ENCODE measurements around the gene RTL10. TPM values are rescaled to one million over a fixed set of nuclear protein-coding genes. Genes with fewer than 3 reads are reported as not detected.

Gene RTL10
- total and polyA plus RNA-seq, 2 of the 4 experiments (the other 2 are of a cell fraction) = 8.6 to 12.1 TPM

DNA sequence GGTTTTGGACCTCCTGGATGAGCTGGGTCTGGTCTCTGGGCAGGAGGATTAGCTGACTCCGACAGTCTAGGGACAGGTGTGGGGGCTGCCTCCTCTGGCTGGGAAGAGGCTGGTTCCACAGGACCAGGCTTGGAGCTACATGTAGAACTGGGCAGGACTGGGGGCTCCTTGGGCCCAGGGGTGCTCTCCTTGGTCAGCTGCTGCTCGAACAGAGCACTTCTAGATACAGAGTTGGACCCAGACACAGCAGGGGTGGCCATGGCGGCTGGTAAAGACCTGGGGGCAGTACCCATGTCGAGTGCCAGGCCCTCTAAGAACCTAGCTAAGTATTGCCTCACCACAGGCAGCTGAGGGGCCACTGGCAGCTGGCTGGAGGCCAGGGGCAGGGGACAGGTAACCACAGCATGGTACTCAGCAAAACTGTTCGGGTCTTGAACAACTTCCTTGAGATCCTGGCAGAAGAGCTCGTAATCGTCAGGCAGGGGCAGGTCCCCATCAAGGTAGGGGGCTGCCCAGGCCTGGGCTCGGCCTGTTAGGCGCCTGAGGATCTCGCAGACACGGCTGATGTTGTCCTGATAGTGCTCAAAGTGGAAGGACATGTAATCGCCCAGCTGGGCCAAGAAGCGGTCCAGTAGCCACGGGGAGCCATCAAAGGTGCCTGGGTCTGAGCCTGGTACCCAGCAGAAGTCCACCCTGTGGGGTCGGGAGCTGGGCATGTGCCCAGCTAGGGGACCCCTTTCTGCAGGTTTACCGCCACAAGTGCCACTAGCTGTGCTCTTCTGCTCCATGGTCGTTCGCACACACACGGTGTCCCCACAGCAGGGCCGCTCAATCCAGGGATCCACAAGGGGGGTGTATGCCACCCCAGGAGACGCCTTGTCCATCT lies 3.1 kb downstream of the RTL10 start (continued):
- TF ChIP-seq POLR2A (IDR thresholded peaks at IDR 0.05; ENCODE audit: low read depth, low read length) = no peak

DNA sequence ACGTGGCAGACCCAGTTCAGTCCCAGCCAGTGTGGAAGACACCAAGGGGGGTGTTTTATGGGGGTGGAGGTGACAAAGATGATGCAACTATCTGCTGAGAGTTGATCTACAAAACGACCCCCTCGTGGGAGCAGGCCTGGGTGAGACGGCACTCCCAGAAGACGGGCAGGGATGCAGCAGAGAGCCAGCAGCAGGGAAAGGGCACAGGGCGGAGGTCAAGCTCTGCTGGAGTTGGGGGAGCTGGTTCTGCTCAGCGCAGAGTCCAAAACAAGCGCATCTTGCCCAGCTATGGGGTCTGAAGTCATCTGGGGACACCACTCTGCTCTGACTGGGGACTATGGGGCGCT lies 3.9 kb downstream of the RTL10 start:
- H2AK9ac ChIP-seq (replicated peaks; ENCODE audit: low read depth, low read length, poor library complexity) = no peak overlapping the region
- no peak overlapping the region for H3K9ac ChIP-seq (ENCODE audit: low read depth, low read length)
- peaks cover 33% of the 10 kb centered on the region for H3K9me1 ChIP-seq (ENCODE audit: insufficient read depth, low read length)
- H3K23ac ChIP-seq (ENCODE audit: low read depth, low read length) = no peak overlapping the region
- H4K5ac ChIP-seq (ENCODE audit: low read depth, low read length) = no peak overlapping the region
- no peak overlapping the region for H3K56ac ChIP-seq (ENCODE audit: extremely low read depth, insufficient read depth, low read length)
- H2BK120ac ChIP-seq (ENCODE audit: low read depth, low read length) = no peak overlapping the region
- H3K14ac ChIP-seq (replicated peaks; ENCODE audit: low read depth, low read length) = no peak overlapping the region
- H3K4me3 ChIP-seq (ENCODE audit: insufficient read depth, low read depth, low read length) = no peak overlapping the region
- H2BK5ac ChIP-seq (ENCODE audit: low read depth, low read length, poor library complexity, severe bottlenecking) = no peak overlapping the region
- no peak overlapping the region for H3K18ac ChIP-seq (ENCODE audit: low read depth, low read length)
- H3K79me1 ChIP-seq (ENCODE audit: low read depth in 1 of 2, low read length in 2 of 2) = peaks cover 32 to 92% of the 10 kb centered on the region in 2 experiments
- ChIA-PET CTCF (no interaction called here), POLR2A (ENCODE audit: unreplicated experiment) (no interaction called here)
- no TSS peak for BruUV-seq (replicated peaks)
- in situ Hi-C loops (cut with MboI; ENCODE audit: low sequenced_read_pairs) (no loop called here), intact Hi-C loops (cut with micrococcal nuclease) (loop anchor here (5.0 kb wide), 1 partner anchor 118 kb away; no protein-coding TSS in a partner anchor), dilution Hi-C loops (cut with HindIII; ENCODE audit: low sequenced_read_pairs, unreplicated experiment) (no loop called here)
- H2BK20ac ChIP-seq (ENCODE audit: low read depth, low read length) = no peak overlapping the region
- peaks cover 14% of the 10 kb centered on the region for H3K4me1 ChIP-seq (ENCODE audit: control insufficient read depth, insufficient read depth, low read length)
- H2AFZ ChIP-seq (replicated peaks; ENCODE audit: low read length, poor library complexity) = no peak overlapping the region
- H4K8ac ChIP-seq (ENCODE audit: low read depth in 2 of 2, low read length in 2 of 2) = no peak overlapping the region
- H3K4me2 ChIP-seq (ENCODE audit: low read depth, low read length) = no peak overlapping the region
- DNase-seq = no peak
- no peak overlapping the region for H2AK5ac ChIP-seq (ENCODE audit: low read depth, low read length)
- H3K4ac ChIP-seq (ENCODE audit: low read depth, low read length) = no peak overlapping the region
- peaks cover 34% of the 10 kb centered on the region for H3K36me3 ChIP-seq (ENCODE audit: control insufficient read depth, insufficient read depth, low read length)
- no peak overlapping the region for H2BK15ac ChIP-seq (ENCODE audit: low read depth, low read length)
- H3K27me3 ChIP-seq (ENCODE audit: control insufficient read depth, insufficient read depth, low read length) = no peaks in the 10 kb centered on the region
- 93% methylated on average over 6 of the region's 9 CpGs; no CpG with 5 or more reads in 1 of the 2 experiments for WGBS, 2 experiments (ENCODE audit: extremely low coverage in 2 of 2, insufficient read length in 1 of 2)
- H3K27ac ChIP-seq (ENCODE audit: insufficient read depth, low read length) = no peak overlapping the region
- ATAC-seq (ENCODE audit: low read depth) = no peak
- no peak overlapping the region for H4K91ac ChIP-seq (ENCODE audit: insufficient read depth, low read depth, low read length)
- TF ChIP-seq CEBPB (IDR thresholded peaks at IDR 0.05; ENCODE audit: low read depth, low read length) (peak; percentile 4; the same call in 1 of the 2 replicates), RFX5 (IDR thresholded peaks at IDR 0.05; ENCODE audit: low read depth, low read length) (no peak)
- H4K20me1 ChIP-seq (ENCODE audit: insufficient read depth, low read length) = peaks cover 62% of the 10 kb centered on the region
- H3K9me3 ChIP-seq (ENCODE audit: control insufficient read depth, insufficient read depth, low read length) = peaks cover 3% of the 10 kb centered on the region; the same call in 1 of the 2 replicates
